ENCODE results near the gene KLK6. TPM values are rescaled to one million over a fixed set of nuclear protein-coding genes. Genes with fewer than 3 reads are reported as not detected.
A peak's percentile ranks its signal among the peaks of the same experiment; 100 is the strongest.

Gene KLK6
- total and polyA plus RNA-seq, 2 experiments from 2014 or later: 0.30 to 2.5 TPM

GRCh38 chr19:50968716-50969412 lies 527 bp downstream of the KLK6 start:
- no peaks in the 10 kb centered on the region for H3K27me3 ChIP-seq
- no peaks in the 10 kb centered on the region for H3K4me1 ChIP-seq (ENCODE audit: low read depth)
- H3K27ac ChIP-seq: no peak overlapping the region
- TF ChIP-seq CTCF (IDR thresholded peaks at IDR 0.05; ENCODE audit: low read depth, low read length): no peak
- DNase-seq (ENCODE audit: low read depth in 1 of 2, low spot score in 1 of 2): peak in 1 of 2 donors; percentile 21
- H3K9me3 ChIP-seq (ENCODE audit: low read depth): no peaks in the 10 kb centered on the region
- H3K36me3 ChIP-seq: no peaks in the 10 kb centered on the region
- no peak overlapping the region for H3K4me3 ChIP-seq

GRCh38 chr19:50967929-50968715 lies 1.3 kb downstream of the KLK6 start:
- Histone ChIP-seq H3K9me3 (ENCODE audit: low read depth) (no peaks in the 10 kb centered on the region), H3K27me3 (no peaks in the 10 kb centered on the region), H3K4me1 (ENCODE audit: low read depth) (no peaks in the 10 kb centered on the region), H3K4me3 (no peak overlapping the region), H3K36me3 (no peaks in the 10 kb centered on the region), H3K27ac (no peak overlapping the region)
- DNase-seq (ENCODE audit: low read depth in 1 of 2, low spot score in 1 of 2): no peak
- TF ChIP-seq CTCF (IDR thresholded peaks at IDR 0.05; ENCODE audit: low read depth, low read length): no peak

- no peak for TF ChIP-seq CTCF (IDR thresholded peaks at IDR 0.05; ENCODE audit: low read depth, low read length)
- no peaks in the 10 kb centered on the region for H3K4me1 ChIP-seq (ENCODE audit: low read depth)
- H3K27ac ChIP-seq: no peak overlapping the region
- no peaks in the 10 kb centered on the region for H3K27me3 ChIP-seq
- H3K9me3 ChIP-seq (ENCODE audit: low read depth): no peaks in the 10 kb centered on the region
- H3K36me3 ChIP-seq: no peaks in the 10 kb centered on the region
- DNase-seq (ENCODE audit: low read depth in 1 of 2, low spot score in 1 of 2): no peak
- no peak overlapping the region for H3K4me3 ChIP-seq
Measured at GRCh38 chr19:50964266-50964665, 5.1 kb downstream of the KLK6 start.

DNA sequence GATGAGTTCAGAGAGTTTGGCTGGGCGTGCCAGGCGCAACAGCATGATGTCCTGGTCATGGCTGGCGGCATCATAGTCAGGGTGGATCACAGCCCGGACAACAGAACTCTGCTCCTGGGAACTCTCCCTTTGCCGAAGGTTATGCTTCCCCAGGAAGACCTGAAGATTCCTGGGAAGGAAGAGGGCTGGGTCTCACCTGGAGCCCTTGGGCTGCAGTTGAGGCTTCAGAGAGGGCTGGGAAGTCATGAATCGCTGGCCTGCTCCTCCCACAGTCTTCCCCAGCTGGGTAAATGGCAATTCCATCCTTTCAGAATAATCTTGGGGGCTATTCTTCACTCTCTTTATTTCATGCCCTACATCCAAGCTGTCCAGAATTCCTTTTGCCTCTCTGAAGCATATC lies 6.0 kb downstream of the KLK6 start:
- no peak for DNase-seq (ENCODE audit: low read depth in 1 of 2, low spot score in 1 of 2)
- no peaks in the 10 kb centered on the region for H3K9me3 ChIP-seq (ENCODE audit: low read depth)
- no peak overlapping the region for H3K27ac ChIP-seq
- no peak for TF ChIP-seq CTCF (IDR thresholded peaks at IDR 0.05; ENCODE audit: low read depth, low read length)
- no peak overlapping the region for H3K4me3 ChIP-seq
- no peaks in the 10 kb centered on the region for H3K4me1 ChIP-seq (ENCODE audit: low read depth)
- H3K36me3 ChIP-seq: no peaks in the 10 kb centered on the region
- peaks cover 3% of the 10 kb centered on the region for H3K27me3 ChIP-seq

DNA sequence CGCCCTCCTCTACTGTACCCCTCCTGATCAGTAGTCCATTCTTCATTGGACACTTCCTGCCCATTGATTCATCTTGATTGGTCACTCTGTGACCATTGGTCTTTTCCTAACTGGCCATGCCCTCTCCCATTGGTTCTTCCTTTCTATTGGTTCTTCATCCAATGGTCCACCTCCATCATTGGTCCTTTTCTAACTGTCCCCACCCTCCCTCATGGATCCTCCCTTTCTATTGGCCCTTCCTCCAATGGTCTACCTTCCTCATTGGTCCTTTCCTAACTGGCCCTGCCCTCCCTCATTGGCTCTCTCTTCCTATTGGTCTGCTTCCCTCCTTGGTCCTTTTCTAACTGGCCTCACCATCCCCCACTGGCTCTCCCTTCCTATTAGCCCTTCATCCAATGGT lies 7.1 kb downstream of the KLK6 start:
- no peak for TF ChIP-seq CTCF (IDR thresholded peaks at IDR 0.05; ENCODE audit: low read depth, low read length)
- no peak overlapping the region for H3K27ac ChIP-seq

More for the DNA sequence above, 7.1 kb downstream of the KLK6 start:
- DNase-seq (ENCODE audit: low read depth in 1 of 2, low spot score in 1 of 2): no peak
- no peaks in the 10 kb centered on the region for H3K4me1 ChIP-seq (ENCODE audit: low read depth)
- H3K36me3 ChIP-seq: no peaks in the 10 kb centered on the region
- H3K9me3 ChIP-seq (ENCODE audit: low read depth): no peaks in the 10 kb centered on the region
- H3K27me3 ChIP-seq: peaks cover 3% of the 10 kb centered on the region
- H3K4me3 ChIP-seq: no peak overlapping the region

Data from cardiac muscle cell (in vitro differentiated cells and primary cell).